BE2C (cell line): ENCODE measurements around the gene LPCAT3.

Experiments
- DNase-seq: peaks from one replicate; pipeline ENCODE4 v3.0.0-alpha.2; 2020
- H3K27me3 ChIP-seq: fragments of 250-450 bp; sonication (Bioruptor Pico); 2 replicates; pipeline ENCODE4 v1.5.1; 2020; ENCODE audit warnings: mild to moderate bottlenecking
- H3K36me3 ChIP-seq: fragments of 250-450 bp; sonication (Bioruptor Pico); 2 replicates; pipeline ENCODE4 v1.5.1; 2020; ENCODE audit warnings: mild to moderate bottlenecking
- H3K4me1 ChIP-seq: fragments of 250-450 bp; sonication (Bioruptor Pico); 2 replicates; pipeline ENCODE4 v1.5.1; 2020
- H3K4me3 ChIP-seq: 2 replicates; pipeline ENCODE4 v1.5.1; 2011; ENCODE audit warnings: low read depth, low read length
- H3K9me3 ChIP-seq: fragments of 250-450 bp; sonication (Bioruptor Pico); 2 replicates; pipeline ENCODE4 v1.5.1; 2020
- CTCF ChIP-seq: IDR thresholded peaks from 2 replicates; pipeline ENCODE4 v1.5.1; 2012; ENCODE audit warnings: mild to moderate bottlenecking, low read depth, low read length

The LPCAT3 gene

GRCh38 chr12:6946033-6946919, 72.0 kb downstream of the LPCAT3 start:
- DNase-seq: no peak
- peaks cover 4% of the 10 kb centered on the region; the same call in 1 of the 2 replicates for H3K36me3 ChIP-seq
- H3K27me3 ChIP-seq: no peaks in the 10 kb centered on the region
- no peaks in the 10 kb centered on the region for H3K9me3 ChIP-seq
- H3K4me3 ChIP-seq: no peak overlapping the region
- peaks cover 9% of the 10 kb centered on the region for H3K4me1 ChIP-seq
- TF ChIP-seq CTCF: no peak

GRCh38 chr12:6945613-6946012, 72.7 kb downstream of the LPCAT3 start:
- no peak overlapping the region for H3K4me3 ChIP-seq
- no peaks in the 10 kb centered on the region for H3K27me3 ChIP-seq
- DNase-seq: no peak
- no peak for TF ChIP-seq CTCF
- H3K4me1 ChIP-seq: peaks cover 9% of the 10 kb centered on the region
- H3K9me3 ChIP-seq: no peaks in the 10 kb centered on the region
- peaks cover 4% of the 10 kb centered on the region; the same call in 1 of the 2 replicates for H3K36me3 ChIP-seq

GRCh38 chr12:6944381-6945186, 73.7 kb downstream of the LPCAT3 start:
- DNase-seq: peak; percentile 93
- Histone ChIP-seq H3K4me1 (peaks cover 9% of the 10 kb centered on the region), H3K27me3 (no peaks in the 10 kb centered on the region), H3K9me3 (no peaks in the 10 kb centered on the region), H3K36me3 (peaks cover 4% of the 10 kb centered on the region), H3K4me3 (peak overlapping the region; percentile 87)
- peak; percentile 85 for TF ChIP-seq CTCF

- Histone ChIP-seq H3K36me3 (peaks cover 8% of the 10 kb centered on the region), H3K9me3 (no peaks in the 10 kb centered on the region), H3K4me3 (peak within 1 kb of the TSS; percentile 87), H3K27me3 (no peaks in the 10 kb centered on the region), H3K4me1 (peaks cover 9% of the 10 kb centered on the region)
- DNase-seq: peak; percentile 89
- no peak for TF ChIP-seq CTCF
Measured at GRCh38 chr12:6943722-6944380, 74.4 kb downstream of the LPCAT3 start, which contains the start of the genes C12orf57 and RNU7-1. TSS of gene C12orf57 (plus strand) at chr12:6944022. CDS start at chr12:6944122, 100 bp downstream. TSS of gene RNU7-1 (plus strand) at chr12:6943816.

- peak; percentile 88 for DNase-seq
- Histone ChIP-seq H3K36me3 (peaks cover 9% of the 10 kb centered on the region), H3K4me3 (peak overlapping the region; percentile 87), H3K4me1 (peaks cover 9% of the 10 kb centered on the region), H3K27me3 (no peaks in the 10 kb centered on the region), H3K9me3 (no peaks in the 10 kb centered on the region)
- TF ChIP-seq CTCF: no peak
Measured at GRCh38 chr12:6943389-6943721, 74.9 kb downstream of the LPCAT3 start.
